Renal pelvis (tissue), 4 donors: Measurements from ENCODE around the gene R3HDM2. TPM values are rescaled to one million over a fixed set of nuclear protein-coding genes. Genes with fewer than 3 reads are reported as not detected.

Experiments used
- DNase-seq: peaks from one replicate; pipeline ENCODE4 v3.0.0-alpha.2; 2013
- polyA plus RNA-seq, 3 donors: library from polyadenylated mRNA; unstranded; fragments of 120-200 nt; gene quantifications; one replicate each; pipeline ENCODE4 v1.2.1, GENCODE V29; 2013; ENCODE audit not compliant: insufficient read length in 3 of 3

Gene R3HDM2
- polyA plus RNA-seq, 3 donors = 58.3 to 97.0 (median 88.7) TPM

DNA sequence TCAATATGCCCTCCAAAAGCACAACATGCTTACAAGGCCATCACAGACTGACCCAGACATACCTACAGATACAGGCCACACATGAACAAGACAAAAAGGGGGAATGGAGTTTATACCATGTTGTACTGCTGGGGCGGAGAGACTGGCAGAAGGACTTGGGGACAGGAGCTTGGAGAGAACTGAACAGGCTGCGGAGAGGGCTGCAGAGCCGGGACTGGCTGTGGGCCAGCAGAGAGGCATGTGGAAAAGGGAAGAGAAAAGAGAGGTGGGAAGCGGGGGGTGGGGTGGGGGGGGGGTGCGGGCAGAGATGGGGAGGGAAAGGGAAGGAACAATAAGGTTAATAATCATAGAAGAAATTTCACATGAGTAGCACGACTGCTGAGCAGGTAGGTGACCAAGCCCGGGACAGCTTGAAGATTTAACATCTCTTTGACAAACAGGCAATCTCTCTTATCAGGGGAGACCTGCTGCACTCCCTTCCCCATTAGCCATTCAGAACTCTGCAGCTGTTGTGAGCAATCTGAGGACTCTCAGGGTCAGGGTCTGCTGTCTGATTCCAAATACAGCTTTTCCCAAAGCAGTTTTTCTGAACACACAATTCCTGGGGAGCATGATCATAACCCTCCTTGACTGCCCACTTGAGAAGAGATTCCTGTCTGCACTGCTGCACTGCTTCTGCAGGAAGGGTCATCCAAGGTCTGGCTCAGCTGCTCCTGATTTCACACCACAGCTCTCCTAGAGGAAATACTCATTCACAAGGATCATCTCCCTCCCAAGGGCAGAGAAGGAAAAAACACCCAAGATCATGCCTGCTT lies 158.3 kb downstream of the R3HDM2 start:
- DNase-seq = no peak

DNA sequence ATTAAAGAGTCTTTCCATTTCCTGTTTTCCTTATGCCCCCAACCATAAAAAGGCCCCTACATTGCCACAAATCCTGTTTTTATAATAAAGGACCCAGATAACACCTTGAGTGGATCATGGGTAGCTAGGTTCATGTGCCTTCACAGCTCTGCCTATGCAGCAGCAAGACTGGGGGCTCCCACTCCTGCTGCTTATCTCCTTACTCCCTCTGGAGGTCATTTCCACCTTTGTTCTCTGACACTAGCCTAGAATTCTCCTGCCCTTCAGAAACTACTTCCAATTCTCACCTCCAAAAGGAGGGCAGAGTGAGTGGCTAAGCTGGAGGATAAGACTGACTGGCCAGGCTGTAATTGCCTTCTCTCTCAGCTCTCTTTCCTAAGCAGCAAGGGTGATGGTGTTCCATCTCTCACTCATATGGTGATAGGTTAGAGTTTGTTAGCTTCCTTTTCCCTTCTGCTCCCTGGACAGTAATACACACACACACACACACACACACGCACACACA lies 159.8 kb downstream of the R3HDM2 start:
- DNase-seq = no peak

DNA sequence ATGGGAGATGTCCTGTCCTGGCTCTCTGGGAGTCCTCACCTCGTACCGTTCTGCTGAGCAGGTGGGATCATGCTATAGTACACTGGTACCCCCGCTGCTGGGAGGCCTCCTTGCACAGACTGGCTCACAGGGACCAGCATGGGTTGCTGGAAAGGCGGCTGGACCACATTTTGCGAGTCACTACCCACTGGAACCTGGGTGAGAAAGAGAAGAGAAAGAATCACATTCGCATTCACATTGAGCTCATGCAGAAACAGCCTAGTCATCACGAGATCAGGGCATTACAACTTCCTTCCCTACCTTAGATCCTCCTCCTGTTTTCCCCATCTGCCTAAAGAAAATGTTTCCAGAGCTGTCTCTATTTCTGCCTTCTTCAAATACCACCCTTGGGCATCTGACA lies 162.6 kb downstream of the R3HDM2 start:
- DNase-seq = no peak

DNA sequence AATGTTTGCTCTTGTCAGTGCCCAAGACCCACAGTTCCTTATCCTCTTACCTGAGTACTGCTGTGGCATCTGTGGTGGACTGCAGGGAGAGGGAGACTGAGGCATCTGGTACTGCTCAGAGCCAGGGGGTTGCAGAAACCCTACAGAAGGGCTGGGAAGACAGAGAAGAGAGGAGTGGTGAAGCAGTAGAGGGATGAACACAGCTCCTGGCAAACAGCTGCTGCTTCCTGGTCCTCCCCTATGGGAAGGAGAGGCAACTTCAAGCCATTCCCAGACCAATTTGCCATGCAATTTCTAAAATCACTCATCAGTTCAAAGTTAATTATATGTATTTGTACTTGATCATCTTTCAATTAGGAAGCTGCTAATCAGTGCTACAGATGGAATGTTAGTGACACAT lies 164.2 kb downstream of the R3HDM2 start:
- DNase-seq = no peak

DNA sequence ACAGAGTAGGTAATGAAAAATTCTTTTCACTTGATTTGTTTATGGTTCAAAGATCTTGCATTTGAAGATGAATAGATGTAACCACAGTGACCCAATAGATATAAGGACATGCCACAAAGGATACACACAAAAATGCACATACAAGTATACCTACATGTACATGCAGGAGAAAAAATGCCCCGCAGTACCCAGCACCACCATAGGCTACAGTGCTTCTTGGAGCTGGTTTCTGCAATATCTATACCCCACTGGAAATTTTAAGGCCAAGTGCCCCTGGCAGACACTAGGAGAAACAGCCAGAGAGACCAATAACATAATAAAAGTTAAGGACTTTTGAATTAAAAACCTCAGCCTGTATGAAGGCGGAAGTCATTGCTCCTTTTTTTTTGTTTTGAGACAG lies 167.7 kb downstream of the R3HDM2 start:
- no peak for DNase-seq

DNA sequence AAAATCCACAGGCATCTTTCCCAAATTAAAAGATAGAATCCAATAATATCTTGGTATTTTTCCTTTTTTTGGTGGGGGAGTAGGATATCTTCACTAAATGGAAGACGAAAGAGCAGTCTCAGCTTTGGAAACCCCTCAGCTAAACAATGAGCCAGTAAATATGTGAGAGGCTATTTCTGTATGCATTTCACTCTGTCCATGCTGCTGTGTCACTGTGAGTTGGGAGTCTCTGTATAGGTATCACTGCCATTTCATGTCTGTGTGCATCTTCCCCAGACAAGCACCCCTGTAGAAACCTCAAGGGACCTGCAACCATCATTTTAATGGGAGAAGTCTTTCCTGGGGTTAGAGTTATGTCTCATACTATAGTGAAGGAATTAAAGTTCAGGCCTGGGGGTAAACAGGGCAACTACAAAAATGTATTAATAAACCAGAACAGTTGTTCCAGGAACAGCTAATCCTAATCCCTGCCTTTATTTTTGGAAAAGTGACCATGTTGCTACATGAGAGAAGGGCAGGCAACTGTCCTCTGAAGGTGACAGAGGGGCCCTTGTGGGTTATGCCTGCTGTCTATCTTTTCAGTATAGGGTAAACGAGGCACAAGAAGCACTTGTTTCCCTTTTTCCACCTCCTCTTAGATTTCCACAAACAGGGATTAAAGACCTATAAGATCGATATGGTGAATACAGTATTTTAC lies 168.6 kb downstream of the R3HDM2 start:
- DNase-seq = no peak

DNA sequence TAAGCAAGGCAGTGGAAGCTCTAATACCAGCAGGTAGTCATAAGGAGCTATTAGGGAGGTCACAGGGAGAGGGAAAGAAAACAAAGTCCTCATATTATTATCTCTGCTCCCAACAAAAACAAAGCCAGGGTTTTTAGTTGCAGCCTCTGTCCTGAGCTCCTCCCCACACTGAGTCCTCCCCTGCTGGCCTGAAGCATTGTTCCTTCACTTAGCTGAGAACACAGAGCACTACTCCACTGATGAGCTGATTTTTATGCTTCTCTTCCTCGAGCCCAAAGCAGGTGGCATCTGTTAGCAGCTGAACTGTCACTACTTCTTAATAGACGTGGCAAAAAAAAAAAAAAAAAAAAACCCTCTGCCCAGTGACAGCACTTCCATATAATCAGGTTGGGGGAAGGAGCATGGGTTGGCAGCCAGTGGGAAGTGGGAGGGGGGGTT lies 169.4 kb downstream of the R3HDM2 start:
- no peak for DNase-seq

DNA sequence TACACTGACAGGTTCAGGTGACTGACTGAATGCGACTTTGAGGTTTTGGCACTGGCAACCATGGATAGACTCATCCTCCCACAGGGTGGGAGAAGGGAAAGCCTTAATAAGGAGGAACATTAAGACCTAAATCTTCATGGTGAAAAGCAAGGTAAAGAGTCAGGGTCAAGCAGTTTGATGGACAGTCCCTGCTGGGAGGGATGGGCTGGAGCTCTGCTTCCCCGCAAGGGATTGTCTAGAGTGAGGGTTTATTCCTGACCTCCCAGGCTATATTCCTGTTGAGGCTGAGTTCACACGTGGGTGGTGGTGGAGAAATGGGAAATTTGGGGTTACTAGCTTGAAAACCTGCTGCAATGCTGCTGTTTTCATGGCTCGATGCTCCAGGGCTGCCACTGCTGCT lies 170.5 kb downstream of the R3HDM2 start:
- no peak for DNase-seq

DNA sequence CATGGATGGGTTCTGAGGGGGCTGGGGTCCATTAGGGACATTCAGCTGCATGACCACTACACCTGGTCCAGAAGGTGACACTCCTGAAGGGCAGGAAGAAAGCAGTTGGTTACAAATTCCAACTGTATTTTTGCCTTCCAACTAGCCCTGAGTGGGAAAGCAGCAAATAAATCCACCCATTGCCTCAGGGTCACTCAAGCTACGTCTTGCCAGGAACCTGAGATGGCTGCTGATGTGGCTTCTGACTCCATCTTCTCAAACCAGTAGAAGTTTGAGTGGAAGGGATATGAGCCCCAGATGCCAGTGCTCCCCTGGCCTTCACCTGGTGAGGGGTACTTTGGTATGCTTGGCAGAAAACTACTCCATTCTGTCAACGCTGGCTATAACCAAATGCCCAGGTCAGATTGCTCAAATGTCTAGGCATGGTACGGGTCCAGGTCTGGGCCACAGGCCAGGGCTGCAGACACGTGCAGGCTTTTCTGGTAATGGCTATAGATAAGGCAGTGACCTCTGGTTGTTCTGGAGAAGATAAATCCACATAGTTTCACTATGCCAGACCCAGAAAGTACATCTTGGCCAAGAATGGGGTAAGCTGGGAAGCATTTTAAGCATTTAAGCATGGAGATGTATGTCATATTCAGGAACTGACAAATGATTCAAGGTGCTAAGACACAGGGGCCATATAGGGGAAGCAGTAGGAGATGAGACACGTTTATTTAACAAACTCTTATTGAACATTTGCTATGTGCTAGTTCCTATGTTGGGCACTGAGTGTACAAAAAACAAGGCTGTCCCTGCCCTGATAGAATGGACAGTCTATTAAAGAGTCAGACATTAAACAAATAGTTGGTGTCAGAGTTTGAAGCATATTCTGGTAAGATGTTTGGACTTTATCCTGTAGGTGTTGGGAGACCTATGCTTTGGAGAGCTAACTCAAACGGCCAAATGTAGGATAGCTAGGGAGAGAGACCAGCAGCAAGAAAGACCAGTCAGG lies 171.6 kb downstream of the R3HDM2 start:
- no peak for DNase-seq

DNA sequence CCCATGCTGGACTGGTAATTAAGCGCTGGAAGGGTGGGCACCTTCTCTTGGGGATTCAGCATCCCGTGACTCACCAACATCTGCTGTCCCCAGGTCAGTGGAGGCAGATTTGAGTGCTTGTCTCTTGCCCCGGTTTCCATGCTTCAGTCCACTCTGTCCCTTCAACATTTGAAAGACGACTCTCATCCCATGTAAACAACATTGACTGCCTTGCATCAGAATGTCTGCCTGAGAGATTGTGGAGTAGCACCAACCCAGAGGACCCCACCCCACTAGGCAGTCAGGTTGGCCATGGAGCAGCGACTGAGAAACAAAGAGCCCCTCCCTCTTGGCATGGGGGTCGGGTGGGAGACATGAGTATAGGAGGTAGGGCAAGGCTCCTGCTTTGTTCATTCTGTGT lies 174.9 kb downstream of the R3HDM2 start:
- DNase-seq = no peak

DNA sequence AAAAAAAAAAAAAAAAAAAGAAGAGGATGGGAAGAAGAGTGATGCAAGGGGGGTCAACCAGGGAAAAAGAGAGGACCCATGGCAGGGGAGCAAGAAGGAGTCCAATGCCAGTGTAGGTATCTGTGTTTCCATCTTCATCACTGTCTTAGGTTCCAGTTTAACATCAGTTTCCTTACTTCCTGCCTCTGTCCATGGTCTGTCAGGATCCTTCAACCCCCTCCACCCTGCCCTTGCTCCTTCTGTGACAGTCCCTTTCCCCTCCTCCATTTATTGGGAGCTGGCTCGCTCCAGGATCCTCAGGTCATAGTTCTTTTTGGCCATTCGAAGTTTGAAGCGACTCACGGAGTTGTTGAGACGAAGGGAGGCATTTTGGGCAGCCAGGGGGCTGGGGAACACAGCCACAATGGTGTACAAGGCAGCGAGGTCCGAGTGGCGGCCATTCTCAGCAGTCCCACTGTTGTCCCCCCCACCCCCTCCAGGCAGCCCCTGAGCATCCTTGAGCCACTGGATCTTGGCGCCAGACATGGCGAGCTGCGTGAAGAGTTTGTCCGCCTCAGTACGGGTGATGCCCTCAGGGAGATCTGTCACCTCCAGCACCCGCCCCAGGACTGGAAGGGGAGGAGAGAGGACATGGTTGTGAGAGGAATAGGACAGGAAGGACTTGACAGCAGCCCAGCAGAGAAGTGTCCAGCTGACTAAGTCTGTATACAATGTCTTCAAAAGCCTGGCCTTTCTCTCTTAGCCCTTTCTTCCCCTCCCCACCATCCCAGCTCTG lies 176.2 kb downstream of the R3HDM2 start:
- DNase-seq = no peak

DNA sequence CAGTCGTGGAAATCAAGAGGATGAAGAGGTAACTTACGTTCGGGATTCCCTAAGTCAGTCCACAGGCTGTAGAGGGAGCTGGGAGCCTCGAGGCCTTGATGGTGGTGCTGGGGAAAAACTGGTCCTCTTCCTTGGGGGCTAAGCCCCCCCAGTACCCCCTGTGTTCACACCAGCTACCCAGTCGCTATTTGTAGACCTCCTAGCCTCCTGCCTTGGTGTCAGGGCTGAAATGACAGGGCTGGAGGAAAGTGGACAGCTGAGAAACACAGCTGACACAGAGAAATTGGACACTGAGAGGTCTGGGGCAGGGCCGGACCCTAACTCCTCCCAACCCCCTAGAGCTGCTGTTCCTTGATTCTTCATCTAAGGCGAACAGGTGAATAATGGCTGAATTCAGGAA lies 179.9 kb downstream of the R3HDM2 start, which contains the start of gene STAC3:
Gene STAC3, minus strand, starts transcription at position 232 of the 400 bp plus-strand sequence. CDS start 1,551 bp downstream, outside the sequence.
- no peak for DNase-seq

DNA sequence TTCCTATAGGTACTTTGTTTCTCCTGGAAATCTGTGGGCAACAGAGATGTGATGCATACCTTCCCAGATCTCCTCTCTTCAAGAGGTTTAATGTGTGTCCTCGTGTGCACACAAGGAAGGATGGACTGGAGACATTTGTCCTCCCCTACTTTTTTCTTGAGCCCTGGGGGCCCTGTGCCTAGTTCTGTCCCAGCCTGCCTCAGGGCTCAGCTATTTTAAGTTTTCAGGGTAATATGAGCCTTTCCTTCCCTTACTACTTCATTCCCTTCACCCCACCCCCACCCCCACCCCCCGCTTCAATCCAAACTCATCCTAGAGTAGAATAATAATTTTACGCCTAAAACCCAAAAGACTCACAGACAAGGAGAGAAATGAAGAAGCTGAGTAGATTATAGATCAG lies 180.3 kb downstream of the R3HDM2 start:
- DNase-seq = no peak

DNA sequence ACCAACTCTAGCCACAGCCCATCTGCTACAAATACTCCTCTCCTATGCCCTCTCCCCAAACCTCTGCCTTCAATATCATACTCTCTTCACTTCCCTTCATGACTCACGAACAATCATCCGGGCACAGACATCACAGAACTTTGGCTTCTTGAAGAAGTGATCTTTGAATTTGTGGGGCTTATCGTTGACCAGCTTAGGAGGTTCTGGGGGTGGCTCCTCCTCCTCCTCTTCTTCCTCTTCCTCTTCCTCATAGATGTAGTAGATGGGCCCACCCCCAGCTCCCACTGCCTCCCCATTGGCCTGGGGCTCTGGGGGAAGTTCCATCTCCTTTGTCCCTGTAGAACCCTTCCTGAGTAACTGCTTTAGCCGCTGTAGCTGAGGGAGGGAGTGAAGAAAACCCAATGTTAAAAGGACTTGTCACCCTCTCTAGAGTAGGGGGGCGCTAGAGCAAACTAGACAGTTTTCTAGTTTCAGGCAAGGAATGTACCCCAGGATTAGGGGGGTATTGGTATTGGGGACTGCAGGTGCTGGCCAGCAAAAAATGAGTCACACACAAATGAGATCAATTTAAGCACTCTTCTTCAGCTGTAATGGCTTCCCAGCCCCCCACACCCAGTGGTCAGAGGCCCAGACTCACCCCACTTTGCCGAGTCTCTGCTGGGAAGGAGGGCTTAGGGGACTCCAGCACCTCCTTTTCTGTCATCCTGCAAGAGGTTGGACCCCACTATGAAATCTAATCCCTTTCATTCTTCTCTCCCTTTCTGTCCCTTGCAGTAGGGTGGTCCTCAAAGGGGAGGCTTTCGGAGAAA lies 181.7 kb downstream of the R3HDM2 start:
- DNase-seq = no peak

DNA sequence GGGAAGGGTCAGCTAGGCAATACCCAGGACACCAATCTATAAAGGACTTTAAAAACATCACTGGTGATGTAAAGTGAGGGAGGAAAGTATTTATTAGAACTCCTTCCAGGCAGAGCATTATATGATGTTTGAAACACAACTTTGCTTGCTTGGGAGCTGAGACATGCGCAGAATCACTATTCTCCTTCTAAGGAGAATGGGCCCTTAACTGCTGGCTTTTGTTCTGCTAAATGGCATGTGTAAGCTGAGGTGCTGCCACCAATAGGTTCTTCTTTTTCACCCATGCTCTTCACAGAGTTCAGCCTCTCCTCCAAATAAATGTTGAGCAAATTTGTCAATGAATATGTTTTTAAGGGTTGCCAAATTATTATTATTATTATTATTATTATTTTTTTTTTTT lies 183.8 kb downstream of the R3HDM2 start:
- DNase-seq = no peak

DNA sequence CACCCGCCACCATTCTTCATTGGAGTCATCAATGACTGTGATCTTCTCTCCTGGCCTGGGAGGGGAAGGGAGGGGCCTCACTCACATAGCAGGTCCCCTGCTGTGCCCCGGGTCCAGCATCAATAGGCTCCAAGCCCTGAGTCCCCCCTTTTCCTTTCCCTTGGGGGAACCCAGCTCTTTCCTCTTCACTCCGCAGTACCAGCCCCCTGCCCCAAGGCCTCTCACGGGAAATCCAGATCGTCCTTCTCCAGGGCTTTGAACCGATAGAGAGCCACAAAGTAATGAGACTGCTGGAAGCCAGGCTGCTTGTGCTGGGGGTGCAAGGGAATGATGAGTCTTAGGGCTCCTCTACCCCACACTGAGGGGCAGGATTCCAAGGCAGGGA lies 186.5 kb downstream of the R3HDM2 start:
- DNase-seq = no peak

DNA sequence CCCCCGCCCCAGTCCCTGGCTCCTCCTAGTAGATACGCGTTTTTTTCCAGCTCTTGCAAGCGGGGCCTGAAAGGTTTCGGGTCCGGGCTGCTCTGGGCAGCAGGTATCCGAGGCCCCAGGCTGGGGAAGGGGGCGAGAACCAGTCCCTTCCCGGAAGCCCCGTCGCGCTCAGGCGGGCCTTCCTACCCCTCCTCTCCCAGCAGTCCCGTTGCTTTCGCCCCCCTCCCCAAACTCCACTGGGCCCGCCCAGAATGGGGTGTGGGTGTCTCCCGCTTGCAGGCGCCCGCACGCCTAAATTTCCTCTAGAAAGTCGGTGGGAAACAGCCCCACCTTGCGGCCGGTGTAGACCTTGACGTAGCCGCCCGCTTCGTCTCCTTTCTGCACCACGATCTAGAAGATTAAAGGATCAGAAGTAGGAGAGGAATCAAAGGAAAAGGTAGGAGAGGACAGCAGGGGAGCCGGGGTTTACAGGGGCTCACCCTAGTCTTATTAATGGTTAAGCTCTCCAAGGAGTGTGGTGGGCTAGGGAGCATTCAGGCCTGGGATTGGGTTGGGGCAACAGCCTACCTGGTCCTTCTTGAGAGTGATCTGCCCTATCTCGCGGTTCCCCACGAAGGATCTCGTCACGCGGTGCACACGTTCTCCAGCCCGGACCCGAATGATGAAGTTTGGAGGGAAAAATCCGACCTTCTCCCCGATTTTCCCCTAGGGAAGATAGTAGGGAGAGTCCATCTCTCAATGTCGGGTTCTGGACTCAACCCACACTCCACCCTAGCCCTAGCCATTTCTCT lies 187.1 kb downstream of the R3HDM2 start:
- DNase-seq = peak; percentile 84

DNA sequence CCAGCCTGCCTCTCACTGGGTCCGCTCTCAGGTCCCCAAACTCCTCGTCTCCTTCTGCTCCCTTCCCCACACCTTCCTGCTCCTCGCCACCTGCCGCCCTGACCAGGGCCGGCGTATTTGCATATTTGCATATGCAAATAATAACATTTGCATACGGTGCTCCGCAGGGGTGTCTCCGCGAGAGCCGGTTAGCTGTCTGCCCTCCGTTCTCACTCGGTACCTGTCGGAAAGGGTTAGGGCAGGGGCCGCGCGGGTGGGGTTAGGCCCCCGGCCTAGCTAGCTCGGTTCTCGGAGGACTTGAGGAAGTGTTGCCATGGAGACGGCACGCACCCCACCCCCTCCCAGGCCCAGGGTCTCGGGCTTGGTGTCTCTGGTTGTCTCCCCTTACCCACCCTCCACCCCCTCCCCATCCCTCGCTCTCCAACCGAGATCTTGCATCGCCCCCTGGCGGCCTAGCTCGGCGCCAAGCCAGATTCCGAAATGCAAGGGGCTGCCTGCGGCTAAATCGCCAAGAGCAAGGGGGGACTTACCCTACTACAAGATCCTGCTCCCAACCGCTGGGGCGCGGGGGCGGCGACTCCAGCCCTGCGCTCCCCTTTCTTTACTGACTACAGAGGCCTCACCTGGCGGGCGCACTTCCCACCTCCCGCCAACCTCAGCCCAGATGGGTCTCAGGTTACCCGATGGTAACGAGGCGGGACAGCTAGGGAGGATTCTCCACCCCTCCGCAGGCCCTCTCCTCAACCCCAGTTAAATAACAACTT lies 188.0 kb downstream of the R3HDM2 start:
- DNase-seq = peak; percentile 87

DNA sequence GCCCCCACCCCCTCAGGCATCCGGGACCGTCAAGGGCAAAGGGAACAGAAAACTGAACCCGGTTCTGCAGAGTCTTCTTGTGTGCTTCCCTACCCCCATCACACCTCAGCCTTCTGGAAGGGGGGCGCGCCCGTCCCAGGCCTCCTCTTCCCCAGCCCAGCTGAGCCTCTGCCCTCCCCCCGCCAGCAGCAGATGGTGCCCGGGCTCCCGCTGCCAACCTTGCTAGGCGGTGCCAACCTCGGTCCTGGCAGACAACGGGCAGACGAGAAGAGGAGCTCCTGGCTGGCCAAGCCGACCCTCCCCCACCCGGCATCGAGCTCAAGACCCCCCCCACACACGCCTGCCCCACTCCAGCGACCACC lies 188.5 kb downstream of the R3HDM2 start:
- no peak for DNase-seq
